Fibroblast of skin of left quadriceps (primary cell): ENCODE results near the gene HPCAL4.

Source experiments
- DNase-seq, 2 experiments: peaks; one replicate each; pipeline ENCODE4 v3.0.0-alpha.2; 2013; ENCODE audit warnings: low read depth in 2 of 2

Gene HPCAL4

GRCh38 chr1:39649636-39650185 lies 41.5 kb downstream of the HPCAL4 start:
- DNase-seq: no peak

- no peak for DNase-seq
Measured at GRCh38 chr1:39648496-39648895, 42.7 kb downstream of the HPCAL4 start.

GRCh38 chr1:39647247-39647646 lies 44.0 kb downstream of the HPCAL4 start:
- DNase-seq: no peak

- peak; percentile 49 to 61 for DNase-seq
Measured at GRCh38 chr1:39646232-39647081, 44.8 kb downstream of the HPCAL4 start.

GRCh38 chr1:39645411-39646043 lies 45.7 kb downstream of the HPCAL4 start:
- no peak for DNase-seq

- DNase-seq: no peak
Measured at GRCh38 chr1:39643705-39644104, 47.5 kb downstream of the HPCAL4 start.

- DNase-seq: no peak
Measured at GRCh38 chr1:39642796-39643195, 48.4 kb downstream of the HPCAL4 start.

GRCh38 chr1:39640861-39641260 lies 50.4 kb downstream of the HPCAL4 start:
- DNase-seq: no peak

- no peak for DNase-seq
Measured at GRCh38 chr1:39639305-39640130, 51.7 kb downstream of the HPCAL4 start, which contains the start of gene HEYL. Gene HEYL, minus strand, starts transcription at chr1:39639643. Its CDS starts 18 bp downstream, at chr1:39639625.

- no peak for DNase-seq
Measured at GRCh38 chr1:39638965-39639304, 52.3 kb downstream of the HPCAL4 start.

- DNase-seq: no peak
Measured at GRCh38 chr1:39637361-39637760, 53.9 kb downstream of the HPCAL4 start.

- DNase-seq: no peak
Measured at GRCh38 chr1:39635871-39636210, 55.4 kb downstream of the HPCAL4 start.

GRCh38 chr1:39635205-39635870 lies 55.9 kb downstream of the HPCAL4 start:
- DNase-seq: no peak

- no peak for DNase-seq
Measured at GRCh38 chr1:39633422-39633821, 57.8 kb downstream of the HPCAL4 start.

- DNase-seq: no peak
Measured at GRCh38 chr1:39632682-39633417, 58.4 kb downstream of the HPCAL4 start.

GRCh38 chr1:39632323-39632681 lies 58.9 kb downstream of the HPCAL4 start:
- no peak for DNase-seq

GRCh38 chr1:39631361-39632322 lies 59.6 kb downstream of the HPCAL4 start:
- DNase-seq: no peak

- DNase-seq: no peak
Measured at GRCh38 chr1:39628807-39629350, 62.4 kb downstream of the HPCAL4 start.
